Choroid plexus epithelial cell (primary cell): ENCODE data around the gene AHRR.
"Not testable (repeated sequence)": the region's sequence is repeated elsewhere in the genome, so short reads cannot be mapped to it uniquely, and the experiment has no call there.

Experiments
- DNase-seq: peaks from one replicate; pipeline ENCODE4 v3.0.0-alpha.2; 2010; ENCODE audit warnings: low read depth
- H3K4me3 ChIP-seq: 2 replicates; pipeline ENCODE4 v1.5.1; 2011; ENCODE audit warnings: low read depth, mild to moderate bottlenecking, control low read depth, low read length, moderate library complexity
- TF ChIP-seq, protein P1 (sequence below): conservative IDR thresholded peaks from 2 replicates; pipeline ENCODE4 v1.5.1; 2011; ENCODE audit warnings: low read depth, mild to moderate bottlenecking, control low read depth, inconsistent platforms, low read length, moderate library complexity

The AHRR gene

DNA sequence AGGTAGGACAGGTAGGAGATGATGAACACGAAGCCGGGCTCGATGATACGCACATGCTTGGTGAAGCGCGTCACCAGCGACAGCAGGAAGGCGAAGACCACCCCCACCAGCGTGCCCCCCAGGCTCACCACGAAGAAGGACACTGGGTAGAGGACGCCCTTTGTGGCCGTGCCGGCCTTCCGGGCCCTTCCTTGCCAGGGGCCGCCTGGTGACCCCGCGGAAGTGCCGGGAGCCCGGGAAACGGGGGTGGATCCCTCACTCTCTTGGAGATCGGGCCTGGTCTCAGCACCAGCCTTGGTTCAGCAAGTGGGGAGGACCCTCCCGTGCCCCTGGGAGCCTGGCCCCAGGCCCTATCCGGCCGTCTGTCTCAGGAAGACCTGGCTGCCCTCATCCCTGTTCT lies 163.0 kb downstream of the AHRR start:
- DNase-seq, result no peak
- TF ChIP-seq, protein P1, sequence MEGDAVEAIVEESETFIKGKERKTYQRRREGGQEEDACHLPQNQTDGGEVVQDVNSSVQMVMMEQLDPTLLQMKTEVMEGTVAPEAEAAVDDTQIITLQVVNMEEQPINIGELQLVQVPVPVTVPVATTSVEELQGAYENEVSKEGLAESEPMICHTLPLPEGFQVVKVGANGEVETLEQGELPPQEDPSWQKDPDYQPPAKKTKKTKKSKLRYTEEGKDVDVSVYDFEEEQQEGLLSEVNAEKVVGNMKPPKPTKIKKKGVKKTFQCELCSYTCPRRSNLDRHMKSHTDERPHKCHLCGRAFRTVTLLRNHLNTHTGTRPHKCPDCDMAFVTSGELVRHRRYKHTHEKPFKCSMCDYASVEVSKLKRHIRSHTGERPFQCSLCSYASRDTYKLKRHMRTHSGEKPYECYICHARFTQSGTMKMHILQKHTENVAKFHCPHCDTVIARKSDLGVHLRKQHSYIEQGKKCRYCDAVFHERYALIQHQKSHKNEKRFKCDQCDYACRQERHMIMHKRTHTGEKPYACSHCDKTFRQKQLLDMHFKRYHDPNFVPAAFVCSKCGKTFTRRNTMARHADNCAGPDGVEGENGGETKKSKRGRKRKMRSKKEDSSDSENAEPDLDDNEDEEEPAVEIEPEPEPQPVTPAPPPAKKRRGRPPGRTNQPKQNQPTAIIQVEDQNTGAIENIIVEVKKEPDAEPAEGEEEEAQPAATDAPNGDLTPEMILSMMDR, result no peak
- no peak overlapping the region for H3K4me3 ChIP-seq

DNA sequence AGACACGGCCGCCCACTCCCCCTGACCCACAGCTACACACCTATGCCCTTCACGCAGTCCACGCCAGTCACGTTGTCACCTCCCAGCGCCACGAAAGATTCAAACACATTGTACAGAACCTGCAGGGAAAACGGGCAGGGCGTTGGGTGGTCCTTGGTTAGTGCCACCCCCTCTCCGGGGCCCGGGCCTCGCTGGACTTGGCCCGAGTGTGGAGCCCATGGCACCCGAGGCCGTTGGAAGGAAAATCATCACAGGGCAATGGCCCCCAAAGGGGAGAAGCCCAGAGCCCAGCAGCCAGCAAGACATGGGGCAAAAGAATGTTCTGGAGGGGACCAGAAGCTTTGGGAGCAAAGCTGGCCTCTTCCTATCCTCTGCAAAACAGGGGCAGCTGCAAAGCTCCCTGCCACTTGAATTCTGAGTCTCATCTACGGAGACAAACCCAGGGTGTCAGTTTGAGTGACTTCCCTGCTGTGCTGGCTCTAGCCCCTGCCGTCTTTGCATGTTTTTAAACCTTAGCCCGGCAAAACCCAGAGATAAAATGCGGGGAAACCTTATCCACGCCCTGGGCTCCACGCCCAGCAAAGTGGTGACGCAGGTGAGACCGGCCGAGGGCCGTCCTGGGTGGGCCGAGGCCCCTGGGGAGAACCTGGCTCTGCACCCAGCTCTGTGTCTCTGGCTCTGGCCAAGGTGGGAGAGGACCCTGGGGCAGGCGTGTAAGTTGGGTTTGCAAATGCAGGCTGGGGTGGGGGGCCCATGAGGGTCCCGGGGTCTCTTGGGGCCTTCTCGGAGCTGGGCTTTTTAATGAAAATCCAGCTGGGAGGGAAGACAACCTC lies 163.8 kb downstream of the AHRR start:
- H3K4me3 ChIP-seq, result no peak overlapping the region
- TF ChIP-seq, protein P1, result no peak
- DNase-seq, result no peak

DNA sequence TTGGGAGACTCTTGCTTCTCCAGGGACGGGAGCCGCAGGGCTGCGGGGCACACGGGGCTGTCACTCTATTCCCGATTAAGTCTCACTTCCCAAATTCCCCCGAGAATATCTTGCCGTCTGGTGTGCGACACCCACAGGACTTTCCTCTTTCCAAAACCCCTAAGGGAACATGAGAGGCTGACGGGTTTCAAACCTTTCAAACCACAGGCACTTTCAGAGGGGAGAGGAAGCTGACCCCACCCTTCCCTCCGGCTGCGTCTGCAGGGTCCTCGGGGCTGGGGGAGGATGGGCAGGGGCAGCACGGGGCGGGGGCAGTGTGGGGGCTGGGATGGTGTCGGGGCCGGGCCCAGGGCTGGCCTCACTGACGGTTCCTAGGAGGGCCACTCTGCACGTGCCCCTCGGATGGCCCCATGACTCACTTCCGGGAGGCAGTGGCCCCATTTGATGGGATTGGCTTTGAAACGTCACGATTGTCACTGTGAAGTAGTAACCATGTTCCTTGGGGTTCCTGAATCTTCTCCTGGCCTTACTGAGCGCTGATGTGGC lies 164.5 kb downstream of the AHRR start:
- DNase-seq, result no peak
- TF ChIP-seq, protein P1, result no peak
- no peak overlapping the region for H3K4me3 ChIP-seq

DNA sequence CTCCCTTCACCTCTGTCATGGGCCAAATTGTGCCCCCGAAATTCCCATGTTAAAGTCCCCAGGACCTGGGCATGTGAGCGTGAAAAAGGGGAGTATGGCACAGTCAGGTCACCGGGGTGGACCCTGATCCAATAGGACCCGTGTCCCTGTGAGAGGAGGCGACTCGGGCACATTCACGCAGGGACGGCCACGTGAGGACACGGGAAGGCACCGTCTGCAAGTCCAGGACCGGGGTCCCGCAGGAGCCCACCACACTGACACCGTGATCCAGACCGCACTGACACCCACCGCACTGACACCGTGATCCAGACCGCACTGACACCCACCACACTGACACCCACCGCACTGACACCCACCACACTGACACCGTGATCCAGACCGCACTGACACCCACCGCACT lies 165.1 kb downstream of the AHRR start:
- DNase-seq, result not testable (repeated sequence)

More for the DNA sequence above, 165.1 kb downstream of the AHRR start:
- H3K4me3 ChIP-seq, result not testable (repeated sequence)
